ENCODE results near the gene MT1F. TPM values are rescaled to one million over a fixed set of nuclear protein-coding genes. Genes with fewer than 3 reads are reported as not detected.

The MT1F gene
- total RNA-seq, 2 experiments from 2014 or later = 7.0 to 7.1 TPM

DNA sequence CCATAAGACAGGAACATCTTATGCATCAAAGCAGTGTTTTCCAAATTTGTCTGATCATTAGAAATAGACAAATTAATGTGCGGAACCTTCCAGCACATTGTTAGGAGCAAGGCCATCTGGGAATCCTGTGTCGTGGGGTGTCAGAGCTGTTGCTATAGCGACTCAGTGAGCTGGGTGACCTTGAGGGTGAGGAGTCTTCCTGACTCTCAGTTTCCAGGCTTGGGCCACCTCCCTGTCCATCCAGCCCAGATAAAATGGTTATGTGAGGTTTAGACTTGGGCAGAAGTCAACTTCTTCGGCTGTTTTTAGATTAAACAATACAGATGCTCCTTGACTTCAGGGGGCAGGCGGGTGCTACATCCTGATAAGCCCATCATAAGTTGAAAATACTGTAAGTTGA lies 45.1 kb downstream of the MT1F start:
- no peak overlapping the region for H3K4me3 Mint-ChIP-seq
- peaks cover 8% of the 10 kb centered on the region for H3K4me1 Mint-ChIP-seq
- H3K36me3 Mint-ChIP-seq (ENCODE audit: low read depth) = no peaks in the 10 kb centered on the region
- no peaks in the 10 kb centered on the region for H3K27me3 Mint-ChIP-seq
- no peak overlapping the region for H3K27ac Mint-ChIP-seq
- DNase-seq (no peak), ATAC-seq (no peak)
- POLR2A ChIA-PET = interaction anchor here (1.1 kb wide), 1 partner anchor 126 kb away, joined by 4 read pairs; no protein-coding TSS in a partner anchor
- CTCF ChIA-PET = interaction anchor here (0.6 to 4.0 kb wide), 27 partner anchors 9 to 192 kb away, joined by 3 to 74 read pairs (median 5); partner anchors contain the start of genes BBS2, MT1X, MT2A and MT4
- intact Hi-C loops (cut with DNase I, micrococcal nuclease) = loop anchor here (1.0 kb wide), 8 partner anchors 21 to 252 kb away; partner anchors contain the start of genes MT1F (in 1 of the 2), MT1X (in 1 of the 2), NUDT21 (in 1 of the 2) and OGFOD1 (in 1 of the 2)
- no peaks in the 10 kb centered on the region for H3K9me3 Mint-ChIP-seq (ENCODE audit: low read depth)

Other genes with a start within 250 kb of the MT1F start
- 10 to 100 TPM; 34.0 to 48.0 TPM for gene AMFR, start 232.4 kb upstream of the MT1F start, total RNA-seq
- gene NUDT21, start 206.6 kb upstream of the MT1F start, total RNA-seq = 100 to 1,000 TPM; 333 to 349 TPM
- gene OGFOD1, start 206.4 kb upstream of the MT1F start, total RNA-seq = 10 to 100 TPM; 56.2 to 64.1 TPM
- 10 to 100 TPM; 15.4 to 23.2 TPM for gene BBS2, start 137.9 kb upstream of the MT1F start, total RNA-seq
- not detected for gene MT4, start 92.9 kb upstream of the MT1F start, total RNA-seq
- gene MT3, start 68.4 kb upstream of the MT1F start, total RNA-seq = 10 to 100 TPM; 10.6 to 27.0 TPM
- 100 to 1,000 TPM; 114 to 380 TPM for gene MT2A, start 49.4 kb upstream of the MT1F start, total RNA-seq
- 100 to 1,000 TPM in 1 of 2 experiments, 10 to 100 TPM in 1; 61.1 to 108 TPM for gene MT1E, start 32.2 kb upstream of the MT1F start, total RNA-seq
- not detected for gene MT1M, start 25.3 kb upstream of the MT1F start, total RNA-seq
- 1 to 10 TPM in 1 of 2 experiments, under 1 TPM in 1; 0.74 to 1.1 TPM for gene MT1A, start 19.3 kb upstream of the MT1F start, total RNA-seq
- gene MT1B, start 6.1 kb upstream of the MT1F start, total RNA-seq = not detected
- gene MT1G, start 10.1 kb downstream of the MT1F start, total RNA-seq = 10 to 100 TPM; 14.7 TPM
- under 1 TPM in 1 of 2 experiments, not detected in 1; 0.61 TPM for gene MT1H, start 11.9 kb downstream of the MT1F start, total RNA-seq
- 10 to 100 TPM; 46.8 to 59.3 TPM for gene MT1X, start 24.5 kb downstream of the MT1F start, total RNA-seq
- 100 to 1,000 TPM; 131 to 154 TPM for gene NUP93, start 72.2 kb downstream of the MT1F start, total RNA-seq
- not detected for gene SLC12A3, start 207.2 kb downstream of the MT1F start, total RNA-seq

Measured in activated CD4-positive, alpha-beta T cell treated with anti-CD3 and anti-CD28 coated beads for 36 hours (primary cell).